Measurements from ENCODE around the gene ARHGEF28.

- TF ChIP-seq POLR2AphosphoS5 (IDR thresholded peaks at IDR 0.05) (no peak), TAF1 (IDR thresholded peaks at IDR 0.05; ENCODE audit: low read depth) (no peak), CTCF (IDR thresholded peaks at IDR 0.05; ENCODE audit: poor library complexity, severe bottlenecking) (no peak), EZH2 (IDR thresholded peaks at IDR 0.05; ENCODE audit: borderline replicate concordance, insufficient read depth, low read length, poor library complexity, severe bottlenecking) (no peak), RAD21 (conservative IDR thresholded peaks at IDR 0.05) (no peak), EP300 (conservative IDR thresholded peaks at IDR 0.05; ENCODE audit: poor library complexity, severe bottlenecking) (no peak), REST (IDR thresholded peaks at IDR 0.05; ENCODE audit: borderline replicate concordance) (no peak)
These were observed 317.4 kb downstream of the ARHGEF28 start for GRCh38 chr5:73943397-73943796.

Measured in neural cell (in vitro differentiated cells).